Epithelial cell of proximal tubule (primary cell): ENCODE data around the gene TARBP1. TPM values are rescaled to one million over a fixed set of nuclear protein-coding genes. Genes with fewer than 3 reads are reported as not detected.

Experiments used
- DNase-seq: peaks from one replicate; pipeline ENCODE4 v3.0.0-alpha.2; 2011; ENCODE audit warnings: low read depth
- H3K4me3 ChIP-seq: 2 replicates; pipeline ENCODE4 v1.5.1; 2011; ENCODE audit warnings: low read depth, mild to moderate bottlenecking, low read length
- total RNA-seq: library from RNA; depleted of rRNA; stranded (reverse); fragments of >200 nt; gene quantifications from 2 replicates; pipeline ENCODE4 v1.2.3, GENCODE V29; 2015
- TF ChIP-seq, protein P1 (sequence below): conservative IDR thresholded peaks from 2 replicates; pipeline ENCODE4 v1.5.1; 2012; ENCODE audit warnings: low read depth, mild to moderate bottlenecking, low read length

The TARBP1 gene
- total RNA-seq, 1 donor from 2014 or later, result 31.2 TPM

DNA sequence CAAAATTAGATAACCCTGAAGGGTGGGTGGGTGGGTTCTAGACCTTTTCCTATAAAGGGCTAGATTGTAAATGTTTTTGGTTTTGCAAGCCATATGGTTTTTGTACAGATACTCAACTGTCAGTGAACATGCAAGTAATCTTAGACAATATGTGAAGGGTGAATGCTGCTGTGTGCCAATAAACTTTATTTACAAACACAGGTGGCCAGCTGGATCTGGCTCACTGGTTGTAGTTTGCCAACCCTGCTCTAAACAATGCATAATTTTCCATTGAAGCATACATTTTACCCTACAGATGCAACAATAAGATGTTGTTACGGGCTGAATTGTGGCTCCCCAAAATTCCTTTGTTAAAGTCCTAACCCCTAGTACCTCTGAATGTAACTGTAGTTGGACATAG, 18.6 kb upstream of the TARBP1 start:
- no peak for DNase-seq
- TF ChIP-seq, protein P1, sequence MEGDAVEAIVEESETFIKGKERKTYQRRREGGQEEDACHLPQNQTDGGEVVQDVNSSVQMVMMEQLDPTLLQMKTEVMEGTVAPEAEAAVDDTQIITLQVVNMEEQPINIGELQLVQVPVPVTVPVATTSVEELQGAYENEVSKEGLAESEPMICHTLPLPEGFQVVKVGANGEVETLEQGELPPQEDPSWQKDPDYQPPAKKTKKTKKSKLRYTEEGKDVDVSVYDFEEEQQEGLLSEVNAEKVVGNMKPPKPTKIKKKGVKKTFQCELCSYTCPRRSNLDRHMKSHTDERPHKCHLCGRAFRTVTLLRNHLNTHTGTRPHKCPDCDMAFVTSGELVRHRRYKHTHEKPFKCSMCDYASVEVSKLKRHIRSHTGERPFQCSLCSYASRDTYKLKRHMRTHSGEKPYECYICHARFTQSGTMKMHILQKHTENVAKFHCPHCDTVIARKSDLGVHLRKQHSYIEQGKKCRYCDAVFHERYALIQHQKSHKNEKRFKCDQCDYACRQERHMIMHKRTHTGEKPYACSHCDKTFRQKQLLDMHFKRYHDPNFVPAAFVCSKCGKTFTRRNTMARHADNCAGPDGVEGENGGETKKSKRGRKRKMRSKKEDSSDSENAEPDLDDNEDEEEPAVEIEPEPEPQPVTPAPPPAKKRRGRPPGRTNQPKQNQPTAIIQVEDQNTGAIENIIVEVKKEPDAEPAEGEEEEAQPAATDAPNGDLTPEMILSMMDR, result no peak
- no peak overlapping the region for H3K4me3 ChIP-seq

DNA sequence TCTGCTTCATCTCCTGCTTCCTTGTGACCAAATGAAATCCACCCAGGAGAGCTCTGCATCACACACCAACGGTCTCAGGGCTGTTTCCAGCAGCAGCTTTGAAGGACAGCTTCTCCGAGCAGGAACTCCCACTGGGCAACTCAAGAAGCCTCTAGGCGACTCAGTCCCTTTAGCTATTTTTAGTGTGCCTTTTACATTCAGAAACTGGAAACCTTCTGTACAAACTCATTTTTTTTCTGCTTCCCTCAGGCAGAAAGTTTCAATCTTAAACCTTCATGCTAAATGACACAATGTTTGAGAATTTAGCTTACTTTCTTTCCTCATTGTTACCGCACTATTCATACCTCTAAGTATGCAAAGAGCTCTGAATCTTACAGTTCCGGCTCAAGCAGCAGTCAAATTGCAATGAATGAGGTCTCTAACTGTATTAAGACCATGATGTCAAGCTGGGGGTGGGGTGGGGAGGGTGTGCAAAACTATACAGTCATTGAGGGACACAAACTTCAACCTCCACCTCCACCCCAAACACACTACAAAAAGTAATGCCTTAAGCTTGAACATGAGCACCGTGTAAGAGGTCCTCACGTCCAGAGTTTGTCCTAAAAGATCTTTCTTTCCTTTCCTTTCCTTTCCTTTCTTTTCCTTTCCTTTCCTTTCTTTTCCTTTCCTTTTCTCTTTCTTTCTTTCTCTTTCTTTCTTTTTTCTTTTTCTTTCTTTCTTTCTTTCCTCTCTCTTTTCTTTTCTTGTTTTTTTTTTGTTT, 16.4 kb upstream of the TARBP1 start:
- peak; percentile 85 for DNase-seq
- H3K4me3 ChIP-seq, result no peak overlapping the region

DNA sequence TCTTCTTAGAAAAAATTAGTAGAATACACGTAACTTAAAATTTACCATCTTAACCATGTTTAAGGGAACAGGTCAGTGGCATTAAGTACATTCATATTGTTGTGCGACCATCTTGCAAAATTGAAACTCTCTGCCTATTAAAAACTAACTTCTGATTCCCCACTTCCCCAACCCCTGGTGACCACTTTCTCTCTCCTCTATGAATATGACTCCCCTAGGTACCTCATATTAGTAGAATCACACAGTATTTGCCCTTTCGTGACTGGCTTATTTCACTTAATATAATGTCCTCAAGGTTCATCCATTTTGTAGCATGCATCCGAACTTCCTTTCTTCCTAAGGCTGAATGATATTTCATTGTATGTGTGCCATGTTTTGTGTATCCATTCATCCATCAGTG, 15.1 kb upstream of the TARBP1 start:
- H3K4me3 ChIP-seq, result no peak overlapping the region
- no peak for DNase-seq
- TF ChIP-seq, protein P1, result no peak

More for the DNA sequence above, 16.4 kb upstream of the TARBP1 start:
- TF ChIP-seq, protein P1, result no peak

DNA sequence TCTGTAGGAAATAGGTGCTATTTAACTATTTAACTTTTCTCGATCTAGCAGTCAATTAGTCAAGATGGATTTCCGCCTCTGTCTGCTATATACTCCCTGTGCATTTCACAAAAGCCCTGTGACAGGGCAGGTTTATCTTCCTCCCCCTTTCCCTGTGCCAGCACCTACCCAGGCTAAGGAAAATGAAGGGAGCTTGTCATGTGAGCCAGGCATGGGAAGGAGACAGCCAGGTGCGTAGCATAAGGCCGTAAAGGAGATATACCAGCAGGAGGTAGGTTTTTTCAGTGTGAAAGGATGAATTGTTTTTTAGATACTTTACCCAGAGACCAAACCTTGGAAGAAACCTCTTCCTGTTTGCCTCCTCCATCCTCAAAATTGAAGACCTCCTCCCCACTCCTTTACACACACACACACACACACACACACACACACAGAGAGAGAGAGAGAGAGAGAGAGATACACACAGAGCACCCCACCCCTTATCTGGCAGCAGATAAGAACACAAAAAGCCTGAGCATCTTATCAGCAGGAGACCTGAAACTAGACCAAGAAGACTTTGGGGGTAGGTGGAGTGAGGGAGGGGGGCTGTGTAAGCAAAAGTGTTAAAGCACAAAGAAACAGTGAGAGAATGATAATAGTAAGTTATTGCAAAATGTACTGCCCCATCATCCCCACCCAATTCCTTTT, 12.0 kb upstream of the TARBP1 start:
- TF ChIP-seq, protein P1, result no peak
- no peak overlapping the region for H3K4me3 ChIP-seq
- no peak for DNase-seq

DNA sequence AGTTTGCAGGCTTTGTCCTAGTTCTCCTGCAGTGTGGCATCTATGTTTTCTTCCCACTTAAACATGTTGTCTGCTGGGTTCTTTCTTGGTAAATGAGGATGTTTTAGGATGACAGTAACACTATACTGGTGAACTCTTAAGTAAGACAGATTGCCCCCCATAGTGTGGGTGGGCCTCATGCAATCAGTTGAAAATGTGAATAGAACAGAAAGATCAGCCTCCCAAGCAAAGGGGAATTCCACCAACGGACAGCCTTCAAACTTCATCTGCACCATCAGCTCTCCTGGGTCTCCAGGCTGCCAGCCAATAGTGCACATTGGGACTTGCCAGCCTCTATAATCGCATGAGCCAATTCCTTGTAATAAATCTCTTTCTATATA, 10.7 kb upstream of the TARBP1 start:
- TF ChIP-seq, protein P1, result no peak
- H3K4me3 ChIP-seq, result no peak overlapping the region
- DNase-seq, result no peak

DNA sequence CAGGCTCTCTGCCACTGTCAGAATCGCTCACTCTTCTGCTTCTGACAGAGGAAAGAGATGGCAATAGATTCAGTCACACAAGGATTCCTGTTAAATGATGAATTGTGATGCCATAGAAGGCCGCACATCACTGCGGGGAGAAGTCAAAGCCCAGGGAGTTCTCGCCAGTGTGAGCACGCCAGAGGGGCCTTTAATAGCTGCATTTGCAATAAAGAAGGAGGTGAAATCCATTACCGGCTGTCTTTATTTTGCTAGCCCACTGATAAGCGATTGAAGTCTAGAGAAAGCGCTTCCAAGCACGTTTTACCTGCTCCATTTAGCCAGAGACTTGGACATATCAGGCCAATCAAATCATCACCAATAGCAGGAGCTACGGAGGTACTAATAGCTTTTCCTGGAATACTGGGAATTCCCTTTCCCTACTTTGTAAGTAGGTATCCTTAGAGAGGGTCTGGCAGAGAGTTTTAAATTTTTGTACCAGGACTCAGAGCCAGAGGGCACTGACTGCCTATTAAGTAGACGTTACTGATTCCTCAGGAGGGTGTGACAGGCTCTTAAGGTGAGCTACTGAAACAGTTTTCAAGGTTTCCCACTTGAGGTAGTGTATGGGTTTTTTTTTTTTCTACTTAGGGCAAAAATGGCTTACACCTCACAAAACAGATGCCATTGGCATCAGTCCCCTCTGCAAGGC, 10.2 kb upstream of the TARBP1 start:
- TF ChIP-seq, protein P1, result no peak
- no peak for DNase-seq
- no peak overlapping the region for H3K4me3 ChIP-seq
